NT2/D1 (cell line): Measurements from ENCODE around the gene MTFR2.

Experiments
- YY1 ChIP-seq: IDR thresholded peaks from 2 replicates; pipeline ENCODE4 v1.6.1; 2011; ENCODE audit not compliant: insufficient read length, insufficient read depth
- ZNF274 ChIP-seq: IDR thresholded peaks from 2 replicates; pipeline ENCODE4 v1.6.1; 2011; ENCODE audit warnings: mild to moderate bottlenecking, low read depth, low read length

DNA sequence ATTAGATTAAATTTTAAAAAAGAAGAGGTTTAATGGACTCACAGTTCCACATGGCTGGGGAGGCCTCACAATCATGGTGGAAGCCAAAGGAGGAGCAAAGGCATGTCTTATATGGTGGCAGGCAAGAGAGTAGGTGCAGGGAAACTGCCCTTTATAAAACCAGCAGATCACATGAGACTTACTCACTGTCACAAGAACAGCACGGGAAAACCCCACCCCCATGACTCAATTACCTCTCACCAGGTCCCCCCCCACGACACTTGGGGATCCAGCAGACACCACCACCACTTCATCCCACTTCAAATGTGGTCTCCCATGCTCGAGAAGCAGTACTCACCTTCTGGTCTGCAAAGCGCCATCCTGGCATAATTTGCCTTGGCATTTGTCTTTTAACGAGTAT lies 24.6 kb downstream of the MTFR2 start:
- no peak for TF ChIP-seq ZNF274
- no peak for TF ChIP-seq YY1
